ENCODE data around the gene DNAH14. TPM values are rescaled to one million over a fixed set of nuclear protein-coding genes. Genes with fewer than 3 reads are reported as not detected.

Gene DNAH14
- total and polyA plus RNA-seq, 4 donors: 2.7 to 19.8 (median 9.6) TPM

DNA sequence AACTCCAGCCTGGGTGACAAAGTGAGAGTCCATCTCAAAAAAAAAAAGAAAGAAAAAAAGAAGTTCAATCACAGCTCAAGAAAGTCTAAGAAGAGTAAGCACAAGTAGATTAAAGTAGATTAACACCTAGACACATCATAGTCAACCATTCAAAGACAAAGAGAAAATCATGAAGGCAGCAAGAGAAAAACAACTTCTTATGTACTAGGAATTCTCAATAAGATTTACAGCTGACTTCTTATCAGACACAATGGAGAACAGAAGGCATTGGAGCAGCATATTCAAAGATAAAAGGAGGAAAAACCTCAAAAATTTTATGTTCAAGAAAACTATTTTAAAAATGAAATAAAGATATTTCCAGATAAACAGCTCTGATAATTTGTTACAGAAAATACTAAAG is 351.1 kb downstream of the DNAH14 start:
- TF ChIP-seq JUND (IDR thresholded peaks at IDR 0.05) (no peak), MAX (IDR thresholded peaks at IDR 0.05) (no peak), HNF4G (IDR thresholded peaks at IDR 0.05) (no peak), HNF4A (conservative IDR thresholded peaks at IDR 0.05) (no peak), ATF3 (IDR thresholded peaks at IDR 0.05) (no peak), EGR1 (IDR thresholded peaks at IDR 0.05; ENCODE audit: low read depth in 2 of 2) (no peak), TAF1 (conservative IDR thresholded peaks at IDR 0.05) (no peak), RAD21 (IDR thresholded peaks at IDR 0.05) (no peak), YY1 (IDR thresholded peaks at IDR 0.05) (no peak), NR2F2 (IDR thresholded peaks at IDR 0.05) (no peak)
- TF ChIP-seq, protein P1, sequence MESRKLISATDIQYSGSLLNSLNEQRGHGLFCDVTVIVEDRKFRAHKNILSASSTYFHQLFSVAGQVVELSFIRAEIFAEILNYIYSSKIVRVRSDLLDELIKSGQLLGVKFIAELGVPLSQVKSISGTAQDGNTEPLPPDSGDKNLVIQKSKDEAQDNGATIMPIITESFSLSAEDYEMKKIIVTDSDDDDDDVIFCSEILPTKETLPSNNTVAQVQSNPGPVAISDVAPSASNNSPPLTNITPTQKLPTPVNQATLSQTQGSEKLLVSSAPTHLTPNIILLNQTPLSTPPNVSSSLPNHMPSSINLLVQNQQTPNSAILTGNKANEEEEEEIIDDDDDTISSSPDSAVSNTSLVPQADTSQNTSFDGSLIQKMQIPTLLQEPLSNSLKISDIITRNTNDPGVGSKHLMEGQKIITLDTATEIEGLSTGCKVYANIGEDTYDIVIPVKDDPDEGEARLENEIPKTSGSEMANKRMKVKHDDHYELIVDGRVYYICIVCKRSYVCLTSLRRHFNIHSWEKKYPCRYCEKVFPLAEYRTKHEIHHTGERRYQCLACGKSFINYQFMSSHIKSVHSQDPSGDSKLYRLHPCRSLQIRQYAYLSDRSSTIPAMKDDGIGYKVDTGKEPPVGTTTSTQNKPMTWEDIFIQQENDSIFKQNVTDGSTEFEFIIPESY (IDR thresholded peaks at IDR 0.05): no peak
- TF ChIP-seq, protein P2, sequence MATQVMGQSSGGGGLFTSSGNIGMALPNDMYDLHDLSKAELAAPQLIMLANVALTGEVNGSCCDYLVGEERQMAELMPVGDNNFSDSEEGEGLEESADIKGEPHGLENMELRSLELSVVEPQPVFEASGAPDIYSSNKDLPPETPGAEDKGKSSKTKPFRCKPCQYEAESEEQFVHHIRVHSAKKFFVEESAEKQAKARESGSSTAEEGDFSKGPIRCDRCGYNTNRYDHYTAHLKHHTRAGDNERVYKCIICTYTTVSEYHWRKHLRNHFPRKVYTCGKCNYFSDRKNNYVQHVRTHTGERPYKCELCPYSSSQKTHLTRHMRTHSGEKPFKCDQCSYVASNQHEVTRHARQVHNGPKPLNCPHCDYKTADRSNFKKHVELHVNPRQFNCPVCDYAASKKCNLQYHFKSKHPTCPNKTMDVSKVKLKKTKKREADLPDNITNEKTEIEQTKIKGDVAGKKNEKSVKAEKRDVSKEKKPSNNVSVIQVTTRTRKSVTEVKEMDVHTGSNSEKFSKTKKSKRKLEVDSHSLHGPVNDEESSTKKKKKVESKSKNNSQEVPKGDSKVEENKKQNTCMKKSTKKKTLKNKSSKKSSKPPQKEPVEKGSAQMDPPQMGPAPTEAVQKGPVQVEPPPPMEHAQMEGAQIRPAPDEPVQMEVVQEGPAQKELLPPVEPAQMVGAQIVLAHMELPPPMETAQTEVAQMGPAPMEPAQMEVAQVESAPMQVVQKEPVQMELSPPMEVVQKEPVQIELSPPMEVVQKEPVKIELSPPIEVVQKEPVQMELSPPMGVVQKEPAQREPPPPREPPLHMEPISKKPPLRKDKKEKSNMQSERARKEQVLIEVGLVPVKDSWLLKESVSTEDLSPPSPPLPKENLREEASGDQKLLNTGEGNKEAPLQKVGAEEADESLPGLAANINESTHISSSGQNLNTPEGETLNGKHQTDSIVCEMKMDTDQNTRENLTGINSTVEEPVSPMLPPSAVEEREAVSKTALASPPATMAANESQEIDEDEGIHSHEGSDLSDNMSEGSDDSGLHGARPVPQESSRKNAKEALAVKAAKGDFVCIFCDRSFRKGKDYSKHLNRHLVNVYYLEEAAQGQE (IDR thresholded peaks at IDR 0.05): no peak
- TF ChIP-seq, protein P3, sequence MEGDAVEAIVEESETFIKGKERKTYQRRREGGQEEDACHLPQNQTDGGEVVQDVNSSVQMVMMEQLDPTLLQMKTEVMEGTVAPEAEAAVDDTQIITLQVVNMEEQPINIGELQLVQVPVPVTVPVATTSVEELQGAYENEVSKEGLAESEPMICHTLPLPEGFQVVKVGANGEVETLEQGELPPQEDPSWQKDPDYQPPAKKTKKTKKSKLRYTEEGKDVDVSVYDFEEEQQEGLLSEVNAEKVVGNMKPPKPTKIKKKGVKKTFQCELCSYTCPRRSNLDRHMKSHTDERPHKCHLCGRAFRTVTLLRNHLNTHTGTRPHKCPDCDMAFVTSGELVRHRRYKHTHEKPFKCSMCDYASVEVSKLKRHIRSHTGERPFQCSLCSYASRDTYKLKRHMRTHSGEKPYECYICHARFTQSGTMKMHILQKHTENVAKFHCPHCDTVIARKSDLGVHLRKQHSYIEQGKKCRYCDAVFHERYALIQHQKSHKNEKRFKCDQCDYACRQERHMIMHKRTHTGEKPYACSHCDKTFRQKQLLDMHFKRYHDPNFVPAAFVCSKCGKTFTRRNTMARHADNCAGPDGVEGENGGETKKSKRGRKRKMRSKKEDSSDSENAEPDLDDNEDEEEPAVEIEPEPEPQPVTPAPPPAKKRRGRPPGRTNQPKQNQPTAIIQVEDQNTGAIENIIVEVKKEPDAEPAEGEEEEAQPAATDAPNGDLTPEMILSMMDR (IDR thresholded peaks at IDR 0.05; ENCODE audit: low read depth, low read length, missing input control): no peak
- no peak overlapping the region for H3K4me3 ChIP-seq (ENCODE audit: low read depth in 1 of 3, low read length in 3 of 3)
- H3K9ac ChIP-seq (ENCODE audit: low read depth in 1 of 2, low read length in 2 of 2): no peak overlapping the region
- H3K9me3 ChIP-seq (ENCODE audit: control insufficient read depth in 4 of 4, low read length in 3 of 4): peaks cover 0 to 8% (median 3%) of the 10 kb centered on the region in 4 donors
- no peak overlapping the region for H3K27ac ChIP-seq (ENCODE audit: low read depth in 1 of 2, low read length in 2 of 2)
- DNase-seq (ENCODE audit: low spot score): no peak
- no peaks in the 10 kb centered on the region for H3K4me1 ChIP-seq (ENCODE audit: control insufficient read depth in 4 of 4, insufficient read depth in 4 of 4, low read length in 3 of 4)
- peaks cover 0 to 2% (median 0%) of the 10 kb centered on the region in 4 donors for H3K36me3 ChIP-seq (ENCODE audit: control insufficient read depth in 4 of 4, insufficient read depth in 3 of 4, low read depth in 1 of 4, low read length in 3 of 4)
- no peaks in the 10 kb centered on the region for H3K27me3 ChIP-seq (ENCODE audit: control insufficient read depth in 4 of 4, insufficient read depth in 4 of 4, low read length in 3 of 4)

- Histone ChIP-seq H3K9ac (ENCODE audit: low read depth in 1 of 2, low read length in 2 of 2) (no peak overlapping the region), H3K9me3 (ENCODE audit: control insufficient read depth in 4 of 4, low read length in 3 of 4) (peaks cover 0 to 6% (median 0%) of the 10 kb centered on the region in 4 donors), H3K4me1 (ENCODE audit: control insufficient read depth in 4 of 4, insufficient read depth in 4 of 4, low read length in 3 of 4) (no peaks in the 10 kb centered on the region), H3K36me3 (ENCODE audit: control insufficient read depth in 4 of 4, insufficient read depth in 3 of 4, low read depth in 1 of 4, low read length in 3 of 4) (no peaks in the 10 kb centered on the region), H3K4me3 (ENCODE audit: low read depth in 1 of 3, low read length in 3 of 3) (no peak overlapping the region), H3K27ac (ENCODE audit: low read depth in 1 of 2, low read length in 2 of 2) (no peak overlapping the region), H3K27me3 (ENCODE audit: control insufficient read depth in 4 of 4, insufficient read depth in 4 of 4, low read length in 3 of 4) (no peaks in the 10 kb centered on the region)
- WGBS: 92% methylated on average over 1 of the region's 1 CpG
- DNase-seq (ENCODE audit: low spot score): no peak
- TF ChIP-seq SP1 (IDR thresholded peaks at IDR 0.05) (no peak), ATF3 (IDR thresholded peaks at IDR 0.05) (no peak), FOXA2 (IDR thresholded peaks at IDR 0.05) (no peak), RAD21 (IDR thresholded peaks at IDR 0.05) (no peak), YY1 (IDR thresholded peaks at IDR 0.05) (no peak), EGR1 (IDR thresholded peaks at IDR 0.05; ENCODE audit: low read depth in 2 of 2) (no peak), RXRA (IDR thresholded peaks at IDR 0.05) (no peak), GABPA (IDR thresholded peaks at IDR 0.05 in 1 of 2, conservative IDR thresholded peaks at IDR 0.05 in 1 of 2) (no peak)
- TF ChIP-seq, protein P1 (IDR thresholded peaks at IDR 0.05): no peak
- TF ChIP-seq, protein P3 (IDR thresholded peaks at IDR 0.05; ENCODE audit: low read depth, low read length, missing input control): no peak
Measured at GRCh38 chr1:225290244-225290643, 360.8 kb downstream of the DNAH14 start.
